Activated T-helper 1 cell treated with Interleukin-2 at 50 U/mL for 16 hours (primary cell): ENCODE measurements around the gene FAR1.
A peak's percentile ranks its signal among the peaks of the same experiment; 100 is the strongest.
"Not testable (repeated sequence)": the region's sequence is repeated elsewhere in the genome, so short reads cannot be mapped to it uniquely, and the experiment has no call there.

Source experiments
- DNase-seq: peaks from one replicate; pipeline ENCODE4 v3.0.0-alpha.2; 2020; ENCODE audit warnings: low read depth

FAR1 gene

DNA sequence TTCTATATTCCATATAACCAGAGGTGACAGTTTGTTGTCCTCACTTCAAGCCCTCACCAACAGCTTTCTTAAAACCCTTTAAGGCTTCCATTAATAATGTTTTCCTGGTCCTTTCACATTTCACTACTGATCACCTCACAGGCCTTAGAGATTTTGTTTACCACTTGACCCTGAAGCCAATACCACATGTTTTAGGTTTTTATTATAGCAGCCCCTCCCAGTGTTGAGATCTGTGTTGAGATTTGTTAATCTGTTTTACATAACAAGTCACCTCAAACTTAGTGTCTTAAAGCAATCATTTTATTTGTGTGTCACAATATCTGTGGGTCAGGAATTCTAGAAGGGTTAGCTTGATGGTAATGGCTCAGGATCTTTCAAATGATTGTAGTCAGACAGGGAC is 49.9 kb downstream of the FAR1 start:
- DNase-seq, result no peak

- DNase-seq, result no peak
Observed at GRCh38 chr11:13720940-13721339, 52.5 kb downstream of the FAR1 start.

DNA sequence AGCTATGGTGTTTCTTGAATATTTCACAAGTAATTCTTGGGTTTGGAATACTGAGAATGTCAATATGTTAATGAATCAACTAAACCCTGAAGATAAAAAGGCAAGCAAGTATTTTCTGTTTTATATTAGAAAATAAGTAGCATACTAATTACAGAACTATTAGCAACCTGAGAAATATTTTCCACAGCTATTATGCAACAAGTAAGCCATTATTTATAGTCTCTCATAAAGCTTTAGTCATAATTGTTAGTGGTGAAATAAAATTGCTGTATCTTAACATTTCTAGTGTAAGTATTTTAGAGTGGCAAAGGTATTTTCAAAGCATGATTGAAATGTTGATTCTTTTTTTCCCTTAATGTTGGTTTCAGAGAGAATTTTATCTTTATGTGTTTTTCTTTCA is 53.3 kb downstream of the FAR1 start:
- DNase-seq, result no peak

GRCh38 chr11:13726456-13726855 is 58.0 kb downstream of the FAR1 start:
- DNase-seq, result no peak

DNA sequence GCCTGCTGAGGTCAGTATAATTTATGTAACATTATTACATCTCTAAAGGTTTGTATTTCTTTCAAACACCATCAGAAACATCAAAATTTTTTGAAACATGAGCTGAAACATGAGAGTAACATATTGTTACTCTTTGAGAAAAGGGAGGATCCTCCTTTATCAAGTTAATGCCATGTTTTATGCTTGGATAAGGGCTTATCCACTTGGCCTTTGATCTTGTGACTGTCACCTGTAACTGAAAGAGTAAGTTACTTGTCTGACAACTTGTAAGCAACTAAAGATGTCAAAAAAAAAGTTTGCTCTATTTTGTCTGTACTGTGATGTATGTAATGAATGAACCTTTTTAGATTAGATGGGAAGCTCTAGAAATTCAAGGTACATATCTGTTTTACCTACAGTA is 59.6 kb downstream of the FAR1 start:
- no peak for DNase-seq

GRCh38 chr11:13734530-13734929 is 66.1 kb downstream of the FAR1 start:
- DNase-seq, result no peak

DNA sequence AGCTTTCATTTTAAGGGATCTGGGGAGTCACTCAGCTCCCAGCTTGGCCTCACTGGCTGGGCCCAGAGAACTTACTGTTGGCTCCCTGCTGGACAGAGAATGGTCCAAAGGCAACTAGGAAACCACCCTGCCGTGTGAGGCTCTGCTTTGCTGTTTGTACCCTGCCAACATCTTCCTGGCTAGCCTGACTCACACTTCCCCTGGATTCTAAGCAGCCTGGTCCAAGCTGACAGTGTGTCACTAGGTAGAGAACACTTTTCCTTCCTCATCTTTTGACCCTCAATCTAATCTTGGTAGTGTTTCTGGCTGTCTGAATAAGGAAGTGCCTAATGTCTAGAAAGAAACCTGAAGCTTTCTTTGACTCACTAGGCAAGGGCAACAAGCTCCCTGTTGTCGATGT is 76.7 kb downstream of the FAR1 start:
- DNase-seq, result no peak

DNA sequence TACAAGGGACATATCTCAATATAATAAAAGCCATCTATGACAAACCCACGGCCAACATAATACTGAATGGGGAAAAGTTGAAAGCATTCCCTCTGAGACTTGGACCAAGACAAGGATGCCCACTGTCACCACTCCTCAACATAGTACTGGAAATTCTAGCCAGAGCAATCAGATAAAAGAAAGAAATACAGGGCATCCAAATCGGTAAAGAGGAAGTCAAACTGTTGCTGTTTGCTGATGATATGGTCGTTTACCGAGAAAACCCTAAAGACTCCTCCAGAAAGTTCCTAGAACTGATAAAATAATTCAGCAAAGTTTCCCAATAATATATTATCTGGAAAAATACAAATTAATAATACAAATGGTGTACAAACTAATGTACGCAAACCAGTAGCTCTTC is 84.8 kb downstream of the FAR1 start:
- DNase-seq, result not testable (repeated sequence)

DNA sequence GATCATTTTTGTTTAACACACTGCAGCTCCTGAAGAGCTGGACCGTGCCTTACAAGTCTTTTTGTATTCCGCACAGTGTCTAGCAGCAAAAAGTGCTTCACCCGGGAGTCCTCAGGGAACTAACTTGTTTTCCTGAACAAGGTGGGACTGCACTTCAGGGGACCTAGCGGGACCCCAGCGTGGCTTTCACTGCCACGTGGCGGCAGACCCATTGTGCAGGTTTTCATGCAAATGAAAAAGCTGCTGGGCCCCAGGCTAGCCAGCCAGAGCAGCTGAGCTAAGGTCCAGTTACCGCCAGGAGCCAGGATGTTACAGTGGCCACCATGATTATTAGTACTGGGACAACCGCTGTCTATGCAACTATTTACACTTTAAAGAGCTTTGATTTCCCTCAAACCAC is 90.6 kb downstream of the FAR1 start:
- no peak for DNase-seq

DNA sequence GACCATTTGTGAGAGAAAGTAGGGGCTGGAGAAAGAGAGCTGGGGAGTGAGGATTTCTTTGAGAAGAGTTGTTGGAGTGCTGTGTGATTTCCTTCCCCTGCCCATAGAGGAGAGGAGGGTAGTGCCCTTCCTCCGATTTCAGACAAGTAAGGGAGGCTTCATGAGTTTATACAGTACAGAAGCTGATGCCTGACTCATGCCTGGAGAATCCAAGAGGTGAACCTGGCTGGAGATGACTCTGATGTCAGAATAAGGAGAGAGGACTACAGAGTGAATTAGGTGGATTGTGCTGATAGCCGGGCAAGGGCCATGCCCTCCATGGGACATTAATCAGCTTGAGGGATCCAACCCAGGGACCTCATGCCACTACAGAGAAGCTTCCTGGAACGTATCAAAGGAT is 91.6 kb downstream of the FAR1 start:
- DNase-seq, result no peak

- DNase-seq, result no peak
Observed at GRCh38 chr11:13761250-13761649, 92.8 kb downstream of the FAR1 start.

DNA sequence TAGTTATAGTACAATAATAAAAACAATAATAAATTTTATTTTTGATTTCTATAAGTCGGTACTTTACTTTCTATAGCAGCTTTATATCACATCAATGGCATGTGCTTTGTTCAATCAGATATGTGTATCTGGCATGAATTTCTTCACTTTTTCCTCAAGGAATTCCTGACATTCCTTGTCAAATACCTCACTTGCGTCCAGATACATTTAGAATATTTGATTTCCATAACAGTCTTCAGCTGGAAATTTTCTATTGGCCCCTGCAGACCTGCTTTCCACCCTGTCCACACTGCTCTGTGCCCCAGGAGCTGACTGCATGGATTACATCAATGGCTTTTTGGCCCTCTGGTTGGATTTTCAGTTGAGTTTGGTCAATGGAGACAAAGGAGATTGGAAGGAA is 93.2 kb downstream of the FAR1 start:
- no peak for DNase-seq

DNA sequence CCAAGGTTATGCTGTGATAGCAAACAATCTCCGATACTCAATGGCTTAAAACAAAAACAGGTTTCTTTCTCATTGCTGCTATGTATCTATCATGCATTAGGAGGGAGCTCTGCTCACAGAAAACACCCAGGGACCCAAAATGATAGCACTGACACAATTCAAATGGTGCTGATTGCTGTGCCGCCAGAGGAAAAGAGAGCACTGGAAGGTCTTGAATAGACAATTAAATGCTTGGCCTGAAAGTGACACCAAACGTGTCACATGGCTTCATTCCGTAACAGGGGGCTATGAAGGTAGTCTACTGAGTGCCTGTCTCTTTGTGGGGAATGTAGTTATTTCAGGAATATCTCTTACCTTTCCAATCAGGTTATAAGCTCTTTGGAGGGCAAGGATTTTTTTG is 94.2 kb downstream of the FAR1 start:
- no peak for DNase-seq

- DNase-seq, result no peak
Observed at GRCh38 chr11:13763341-13763740, 94.9 kb downstream of the FAR1 start.

- DNase-seq, result no peak
Observed at GRCh38 chr11:13765886-13766285, 97.4 kb downstream of the FAR1 start.

DNA sequence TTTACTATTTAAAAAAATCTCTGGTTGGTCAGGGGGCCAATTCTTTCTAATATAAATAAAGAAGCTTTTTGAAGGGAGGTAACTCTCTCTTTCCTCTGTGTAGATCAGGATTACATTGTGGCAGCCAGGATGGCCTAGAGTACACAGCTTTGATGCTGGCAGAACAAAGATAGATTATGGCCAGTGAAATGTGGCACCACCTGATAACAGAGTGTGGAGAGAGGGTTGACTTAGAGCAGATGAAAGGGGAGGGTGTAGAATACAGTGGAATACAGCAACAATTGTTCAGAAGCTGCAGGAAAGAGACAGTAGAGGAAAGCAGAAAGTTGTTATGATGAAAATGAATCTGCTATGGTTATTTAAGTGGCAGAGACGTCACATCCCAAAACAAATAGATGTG is 99.0 kb downstream of the FAR1 start:
- DNase-seq, result no peak

GRCh38 chr11:13769188-13769587 is 100.7 kb downstream of the FAR1 start:
- no peak for DNase-seq

GRCh38 chr11:13771151-13771550 is 102.7 kb downstream of the FAR1 start:
- DNase-seq, result no peak

- DNase-seq, result no peak
Observed at GRCh38 chr11:13772223-13773046, 104.0 kb downstream of the FAR1 start.

GRCh38 chr11:13775471-13775870 is 107.0 kb downstream of the FAR1 start:
- no peak for DNase-seq

- peak; percentile 20 for DNase-seq
Observed at GRCh38 chr11:13776134-13776815, 107.8 kb downstream of the FAR1 start.

- DNase-seq, result no peak
Observed at GRCh38 chr11:13777341-13777985, 109.0 kb downstream of the FAR1 start.

- no peak for DNase-seq
Observed at GRCh38 chr11:13778345-13778744, 109.9 kb downstream of the FAR1 start.
